Endothelial cell of umbilical vein (primary cell): ENCODE results near the gene OCEL1. TPM values are rescaled to one million over a fixed set of nuclear protein-coding genes. Genes with fewer than 3 reads are reported as not detected.
"Not testable (repeated sequence)": the region's sequence is repeated elsewhere in the genome, so short reads cannot be mapped to it uniquely, and the experiment has no call there.

Experiments used
- BruUV-seq: library from RNA; stranded (reverse); fragments of 400-500 nt; replicated peaks from 2 replicates; lab custom pipeline; 2021; lab: Mats Ljungman, UMichigan
- CTCF ChIA-PET: fragments of 300-600, 350-600 bp; sonication (Branson Sonifier 250); formaldehyde crosslinking; loops from one replicate; lab custom pipeline; 2021; ENCODE audit warnings: antibody characterized with exemption, inconsistent platforms; lab: Charles Lee
- POLR2A ChIA-PET: fragments of 300-600, 350-600 bp; sonication (Branson Sonifier 250); formaldehyde crosslinking; loops from one replicate; lab custom pipeline; 2021; ENCODE audit warnings: antibody characterized with exemption, inconsistent platforms; lab: Charles Lee
- DNase-seq: peaks from one replicate; pipeline ENCODE4 v3.0.0-alpha.2; 2011; ENCODE audit warnings: low read depth, low spot score
- FAIRE-seq: peaks from 2 replicates; lab custom pipeline; 2011; peaks lifted over from hg19 to GRCh38; lab: Jason Lieb, UNC
- H2AFZ ChIP-seq: 2 replicates; pipeline ENCODE4 v1.6.0; 2012; ENCODE audit warnings: low read depth, low read length, control low read depth, inconsistent platforms
- H3K27ac ChIP-seq: 2 replicates; pipeline ENCODE4 v1.5.1; 2011; ENCODE audit warnings: low read depth, mild to moderate bottlenecking, control low read depth, low read length, moderate library complexity; ENCODE audit not compliant: insufficient read depth
- H3K27me3 ChIP-seq, 2 experiments: 2 replicates each; pipeline versions ENCODE4 v1.6.0 to v1.6.1; 2011; ENCODE audit warnings: low read length in 2 of 2, mixed read lengths in 1 of 2; ENCODE audit not compliant: control insufficient read depth in 2 of 2, insufficient read depth in 2 of 2
- H3K36me3 ChIP-seq, 2 experiments: 2 replicates in 1 of 2; 3 replicates in 1 of 2; pipeline ENCODE4 v1.5.1; 2011; ENCODE audit warnings: low read length in 2 of 2, mild to moderate bottlenecking in 1 of 2, moderate library complexity in 1 of 2; ENCODE audit not compliant: control insufficient read depth in 2 of 2, insufficient read depth in 2 of 2; ENCODE audit errors: extremely low read depth in 1 of 2
- H3K4me1 ChIP-seq: 3 replicates; pipeline ENCODE4 v1.5.1; 2011; ENCODE audit warnings: mild to moderate bottlenecking, low read length; ENCODE audit not compliant: control insufficient read depth, insufficient read depth; ENCODE audit errors: extremely low read depth
- H3K4me2 ChIP-seq: 2 replicates; pipeline ENCODE4 v1.6.1; 2011; ENCODE audit warnings: low read length, control low read depth, mixed read lengths; ENCODE audit not compliant: insufficient read depth
- H3K4me3 ChIP-seq, 3 experiments: fragments of 200-600 bp in 1 of 3; sonication (generic), shearing (Covaris generic) in 1 of 3; replicated peaks in 1 of 3; 2 replicates each; pipeline ENCODE4 v1.5.1; 2011 to 2016; ENCODE audit warnings: control low read depth in 3 of 3, low read length in 3 of 3, mild to moderate bottlenecking in 2 of 3, inconsistent platforms in 1 of 3, low read depth in 1 of 3, moderate library complexity in 1 of 3; ENCODE audit not compliant: insufficient read depth in 1 of 3
- H3K79me2 ChIP-seq: 2 replicates; pipeline ENCODE4 v1.6.0; 2012; ENCODE audit warnings: low read length, inconsistent platforms; ENCODE audit not compliant: control insufficient read depth, insufficient read depth
- H3K9ac ChIP-seq: replicated peaks from 2 replicates; pipeline ENCODE3; 2011; ENCODE audit warnings: low read length, control low read depth; ENCODE audit not compliant: insufficient read depth; ENCODE audit errors: extremely low read depth
- H3K9me1 ChIP-seq: replicated peaks from 3 replicates; pipeline ENCODE4 v1.6.0; 2011; ENCODE audit warnings: mild to moderate bottlenecking, low read length; ENCODE audit not compliant: control insufficient read depth, insufficient read depth; ENCODE audit errors: extremely low read depth
- H3K9me3 ChIP-seq: replicated peaks from 2 replicates; pipeline ENCODE4 v1.5.1; 2012; ENCODE audit warnings: low read length, inconsistent platforms; ENCODE audit not compliant: control insufficient read depth, insufficient read depth
- H4K20me1 ChIP-seq: replicated peaks from 2 replicates; pipeline ENCODE3; 2011; ENCODE audit warnings: mild to moderate bottlenecking, low read length; ENCODE audit not compliant: control insufficient read depth, insufficient read depth; ENCODE audit errors: extremely low read depth
- EZH2 ChIP-seq: IDR thresholded peaks from 2 replicates; pipeline ENCODE4 v1.6.1; 2012; ENCODE audit warnings: borderline replicate concordance, low read depth, mild to moderate bottlenecking, moderate library complexity, low read length, inconsistent platforms; ENCODE audit not compliant: severe bottlenecking
- FOS ChIP-seq: IDR thresholded peaks from 2 replicates; pipeline ENCODE4 v1.6.1; 2011; ENCODE audit warnings: mild to moderate bottlenecking, low read length, moderate library complexity, borderline replicate concordance; ENCODE audit not compliant: insufficient read depth
- GATA2 ChIP-seq: IDR thresholded peaks from 2 replicates; pipeline ENCODE4 v1.7.0; 2011; ENCODE audit warnings: low read depth, mild to moderate bottlenecking, moderate library complexity, mixed read lengths, low read length; ENCODE audit not compliant: insufficient read length, insufficient read depth
- JUN ChIP-seq: IDR thresholded peaks from 2 replicates; pipeline ENCODE4 v1.6.1; 2011; ENCODE audit warnings: borderline replicate concordance, low read depth; ENCODE audit not compliant: insufficient read length, insufficient read depth
- MYC ChIP-seq: IDR thresholded peaks from one replicate; pipeline ENCODE4 v1.6.1; 2011; ENCODE audit warnings: mild to moderate bottlenecking, low read depth, low read length
- POLR2A ChIP-seq: IDR thresholded peaks from 2 replicates; pipeline ENCODE4 v1.6.1; 2012; ENCODE audit warnings: low read depth, mild to moderate bottlenecking, control low read depth, low read length
- POLR2AphosphoS5 ChIP-seq: IDR thresholded peaks from 2 replicates; pipeline ENCODE4 v1.6.1; 2012; ENCODE audit warnings: low read depth, mild to moderate bottlenecking, control low read depth, low read length, moderate library complexity; ENCODE audit not compliant: insufficient read depth
- dilution Hi-C: fragments of 300-500 bp; cut with MboI; formaldehyde crosslinking; loops from one replicate; pipeline ENCODE4 v1.15.0; 2019; ENCODE audit warnings: low sequenced_read_pairs; ENCODE audit not compliant: extremely low pct_ligation_motif_present
- intact Hi-C: fragments of 100-400 bp; cut with micrococcal nuclease; formaldehyde crosslinking; loops from one replicate; pipeline ENCODE4 v1.10.0; 2022
- polyA plus RNA-seq, 4 experiments: library from polyadenylated mRNA; depleted of rRNA in 3 of 4; stranded (reverse) in 3 of 4; unstranded in 1 of 4; fragments of >200 nt; gene quantifications; 2 replicates each; pipeline versions ENCODE4 v1.2.1 to v1.2.3, GENCODE V29; 2011 to 2012; ENCODE audit warnings: missing spikeins in 1 of 4
- total RNA-seq: library from RNA; stranded (reverse); gene quantifications from 2 replicates; pipeline ENCODE4 v1.2.3, GENCODE V29; 2021
- TF ChIP-seq, protein P1 (sequence below), 2 donors: IDR thresholded peaks; 1 replicate in 1 of 2; 2 replicates in 1 of 2; pipeline ENCODE4 v1.5.1; 2011; ENCODE audit warnings: low read length in 2 of 2, mild to moderate bottlenecking in 2 of 2, moderate library complexity in 2 of 2, control low read depth in 1 of 2, inconsistent platforms in 1 of 2, low read depth in 1 of 2; ENCODE audit not compliant: insufficient read depth in 1 of 2; ENCODE audit errors: extremely low read depth in 1 of 2
- TF ChIP-seq, protein P2 (sequence below): IDR thresholded peaks from 2 replicates; pipeline ENCODE4 v1.6.1; 2011; ENCODE audit not compliant: insufficient read depth, insufficient read length

OCEL1 gene
- total and polyA plus RNA-seq, 2 donors (not counting 3 experiments of a cell fraction or from before 2014, with no cell fraction given) = 7.4 to 13.0 TPM

DNA sequence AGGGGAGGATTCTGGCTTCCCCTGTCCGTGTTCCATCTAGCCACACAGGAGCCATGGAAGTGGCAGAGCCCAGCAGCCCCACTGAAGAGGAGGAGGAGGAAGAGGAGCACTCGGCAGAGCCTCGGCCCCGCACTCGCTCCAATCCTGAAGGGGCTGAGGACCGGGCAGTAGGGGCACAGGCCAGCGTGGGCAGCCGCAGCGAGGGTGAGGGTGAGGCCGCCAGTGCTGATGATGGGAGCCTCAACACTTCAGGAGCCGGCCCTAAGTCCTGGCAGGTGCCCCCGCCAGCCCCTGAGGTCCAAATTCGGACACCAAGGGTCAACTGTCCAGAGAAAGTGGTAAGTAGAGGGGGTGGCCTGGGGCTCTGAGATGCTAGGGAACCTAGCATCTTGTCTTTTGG is 42.7 kb downstream of the OCEL1 start:
- H3K27me3 ChIP-seq = no peaks in the 10 kb centered on the region
- H3K79me2 ChIP-seq = peaks cover 14% of the 10 kb centered on the region
- ChIA-PET POLR2A (no interaction called here), CTCF (interaction anchor here (1.1 to 2.7 kb wide), 2 partner anchors 13 to 25 kb away, joined by 4 to 15 read pairs; partner anchors contain the start of gene ANKLE1)
- no peak overlapping the region for H3K9ac ChIP-seq
- dilution Hi-C loops (no loop called here), intact Hi-C loops (no loop called here)
- no peak overlapping the region for H2AFZ ChIP-seq
- no peaks in the 10 kb centered on the region for H4K20me1 ChIP-seq
- no peaks in the 10 kb centered on the region for H3K9me1 ChIP-seq
- no peak overlapping the region for H3K27ac ChIP-seq
- H3K4me1 ChIP-seq = peaks cover 18% of the 10 kb centered on the region
- TF ChIP-seq MYC = no peak
- TF ChIP-seq, protein P1, sequence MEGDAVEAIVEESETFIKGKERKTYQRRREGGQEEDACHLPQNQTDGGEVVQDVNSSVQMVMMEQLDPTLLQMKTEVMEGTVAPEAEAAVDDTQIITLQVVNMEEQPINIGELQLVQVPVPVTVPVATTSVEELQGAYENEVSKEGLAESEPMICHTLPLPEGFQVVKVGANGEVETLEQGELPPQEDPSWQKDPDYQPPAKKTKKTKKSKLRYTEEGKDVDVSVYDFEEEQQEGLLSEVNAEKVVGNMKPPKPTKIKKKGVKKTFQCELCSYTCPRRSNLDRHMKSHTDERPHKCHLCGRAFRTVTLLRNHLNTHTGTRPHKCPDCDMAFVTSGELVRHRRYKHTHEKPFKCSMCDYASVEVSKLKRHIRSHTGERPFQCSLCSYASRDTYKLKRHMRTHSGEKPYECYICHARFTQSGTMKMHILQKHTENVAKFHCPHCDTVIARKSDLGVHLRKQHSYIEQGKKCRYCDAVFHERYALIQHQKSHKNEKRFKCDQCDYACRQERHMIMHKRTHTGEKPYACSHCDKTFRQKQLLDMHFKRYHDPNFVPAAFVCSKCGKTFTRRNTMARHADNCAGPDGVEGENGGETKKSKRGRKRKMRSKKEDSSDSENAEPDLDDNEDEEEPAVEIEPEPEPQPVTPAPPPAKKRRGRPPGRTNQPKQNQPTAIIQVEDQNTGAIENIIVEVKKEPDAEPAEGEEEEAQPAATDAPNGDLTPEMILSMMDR (IDR thresholded peaks at IDR 0.05; ENCODE audit: extremely low read depth in 1 of 2, insufficient read depth in 1 of 2, low read depth in 1 of 2, low read length in 2 of 2) = no peak
- TF ChIP-seq POLR2A = no peak
- no peak for TF ChIP-seq EZH2
- TF ChIP-seq GATA2 = no peak
- TF ChIP-seq POLR2AphosphoS5 = no peak
- TF ChIP-seq JUN = no peak
- no peak for TF ChIP-seq FOS
- TF ChIP-seq, protein P2, sequence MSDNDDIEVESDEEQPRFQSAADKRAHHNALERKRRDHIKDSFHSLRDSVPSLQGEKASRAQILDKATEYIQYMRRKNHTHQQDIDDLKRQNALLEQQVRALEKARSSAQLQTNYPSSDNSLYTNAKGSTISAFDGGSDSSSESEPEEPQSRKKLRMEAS = no peak
- H3K36me3 ChIP-seq = peaks cover 10 to 17% of the 10 kb centered on the region in 2 experiments
- H3K4me2 ChIP-seq = no peak overlapping the region
- BruUV-seq = no TSS peak
- FAIRE-seq (no peak), DNase-seq (no peak)
- no peaks in the 10 kb centered on the region for H3K9me3 ChIP-seq
- no peak overlapping the region for H3K4me3 ChIP-seq

DNA sequence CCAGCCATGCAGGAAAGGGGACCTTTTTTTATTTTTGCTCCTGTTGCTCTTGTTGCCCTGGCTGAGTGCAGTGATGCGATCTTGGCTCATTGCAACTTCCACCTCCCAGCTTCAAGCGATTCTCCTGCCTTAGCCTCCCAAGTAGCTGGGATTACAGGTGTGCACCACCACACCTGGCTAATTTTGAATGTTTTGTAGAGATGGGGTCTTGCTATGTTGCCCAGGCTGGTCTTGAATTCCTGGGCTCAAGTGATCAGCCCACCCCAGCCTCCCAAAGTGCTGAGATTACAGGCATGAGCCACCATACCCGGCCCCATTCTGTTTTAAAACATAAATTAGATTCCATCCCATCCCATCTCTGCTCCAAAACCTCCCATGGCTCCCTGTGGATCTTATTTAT is 48.9 kb downstream of the OCEL1 start:
- dilution Hi-C loops, H3K4me1 ChIP-seq, H4K20me1 ChIP-seq, H3K27me3 ChIP-seq, H3K4me3 ChIP-seq, FAIRE-seq, BruUV-seq, H3K9me3 ChIP-seq, H3K9me1 ChIP-seq, H2AFZ ChIP-seq, H3K79me2 ChIP-seq, H3K9ac ChIP-seq, H3K27ac ChIP-seq, DNase-seq, H3K4me2 ChIP-seq, POLR2A ChIA-PET, intact Hi-C loops, CTCF ChIA-PET: not testable (repeated sequence)
- peaks cover 10 to 35% of the 10 kb centered on the region in 2 experiments for H3K36me3 ChIP-seq
